Neural cell (in vitro differentiated cells): ENCODE data around the gene FNDC8. TPM values are rescaled to one million over a fixed set of nuclear protein-coding genes. Genes with fewer than 3 reads are reported as not detected.

Experiments used
- H2AFZ ChIP-seq: fragments of 200-600, 300-800 bp; sonication (generic), shearing (Covaris generic); 2 replicates; pipeline ENCODE4 v1.6.0; 2014; ENCODE audit warnings: low read depth, mild to moderate bottlenecking, antibody characterized with exemption, low read length, moderate library complexity
- H3F3A ChIP-seq: fragments of 200-600 bp; shearing (Covaris generic); 2 replicates; pipeline ENCODE4 v1.6.1; 2016; ENCODE audit warnings: mild to moderate bottlenecking, moderate library complexity, mixed read lengths, antibody characterized with exemption, low read length; ENCODE audit not compliant: insufficient read depth, poor library complexity, severe bottlenecking
- H3K27ac ChIP-seq: fragments of 200-600, 300-800 bp; sonication (generic), shearing (Covaris generic); 2 replicates; pipeline ENCODE4 v1.5.1; 2014; ENCODE audit warnings: mild to moderate bottlenecking, low read length, moderate library complexity
- H3K27me3 ChIP-seq: fragments of 300-800, 200-600 bp; sonication (generic), shearing (Covaris generic); 2 replicates; pipeline ENCODE4 v1.6.0; 2014; ENCODE audit warnings: mild to moderate bottlenecking, low read depth, low read length, moderate library complexity; ENCODE audit not compliant: insufficient read depth
- H3K36me3 ChIP-seq: fragments of 300-800, 200-600 bp; sonication (generic), shearing (Covaris generic); 2 replicates; pipeline ENCODE4 v1.5.1; 2014; ENCODE audit warnings: mild to moderate bottlenecking, antibody characterized with exemption, low read length, moderate library complexity; ENCODE audit not compliant: insufficient read depth
- H3K4me2 ChIP-seq: fragments of 300-800, 200-600 bp; sonication (generic), shearing (Covaris generic); 2 replicates; pipeline ENCODE4 v1.6.0; 2014; ENCODE audit warnings: mild to moderate bottlenecking, low read length
- H3K4me3 ChIP-seq: fragments of 300-800, 200-600 bp; sonication (generic), shearing (Covaris generic); 2 replicates; pipeline ENCODE4 v1.5.1; 2014; ENCODE audit warnings: mild to moderate bottlenecking, low read length, moderate library complexity
- H3K79me2 ChIP-seq: fragments of 200-600 bp; shearing (Covaris generic); replicated peaks from 2 replicates; pipeline ENCODE4 v1.6.0; 2014; ENCODE audit warnings: mild to moderate bottlenecking, low read length, moderate library complexity; ENCODE audit not compliant: insufficient read depth
- H3K9ac ChIP-seq: fragments of 300-800, 200-600 bp; sonication (generic), shearing (Covaris generic); 2 replicates; pipeline ENCODE4 v1.6.1; 2016; ENCODE audit warnings: mild to moderate bottlenecking, low read length, mixed read lengths
- H3K9me2 ChIP-seq: fragments of 200-600 bp; shearing (Covaris generic); 2 replicates; pipeline ENCODE4 v1.6.1; 2016; ENCODE audit warnings: mild to moderate bottlenecking, low read length, mixed read lengths; ENCODE audit not compliant: insufficient read depth
- H3K9me3 ChIP-seq: fragments of 200-600, 300-800 bp; sonication (generic), shearing (Covaris generic); 2 replicates; pipeline ENCODE4 v1.6.1; 2016; ENCODE audit warnings: mild to moderate bottlenecking, mixed run types, low read length, moderate library complexity, mixed read lengths
- H4K20me1 ChIP-seq: fragments of 200-600 bp; shearing (Covaris generic); 2 replicates; pipeline ENCODE4 v1.6.1; 2016; ENCODE audit warnings: mild to moderate bottlenecking, mixed run types; ENCODE audit not compliant: insufficient read depth
- EP300 ChIP-seq: fragments of 450-650 bp; conservative IDR thresholded peaks from 2 replicates; pipeline ENCODE4 v1.6.1; 2014; ENCODE audit warnings: antibody characterized with exemption, mild to moderate bottlenecking, moderate library complexity; ENCODE audit not compliant: poor library complexity, severe bottlenecking
- EZH2 ChIP-seq: fragments of 200-600, 300-800 bp; shearing (Covaris generic), sonication (generic); IDR thresholded peaks from 2 replicates; pipeline ENCODE4 v1.6.1; 2014; ENCODE audit warnings: antibody characterized with exemption, low read length, borderline replicate concordance, mild to moderate bottlenecking; ENCODE audit not compliant: insufficient read depth, poor library complexity, severe bottlenecking
- MXI1 ChIP-seq: fragments of 450-650 bp; conservative IDR thresholded peaks from 2 replicates; pipeline ENCODE4 v1.6.1; 2014; ENCODE audit warnings: antibody characterized with exemption, mild to moderate bottlenecking; ENCODE audit not compliant: poor library complexity, severe bottlenecking
- POLR2AphosphoS5 ChIP-seq: IDR thresholded peaks from 2 replicates; pipeline ENCODE4 v1.6.1; 2012
- RAD21 ChIP-seq: fragments of 450-650 bp; conservative IDR thresholded peaks from 2 replicates; pipeline ENCODE4 v1.6.1; 2014; ENCODE audit warnings: antibody characterized with exemption, mild to moderate bottlenecking, moderate library complexity
- SMC3 ChIP-seq: fragments of 450-650 bp; conservative IDR thresholded peaks from 2 replicates; pipeline ENCODE4 v1.6.1; 2014; ENCODE audit warnings: antibody characterized with exemption, mild to moderate bottlenecking, moderate library complexity; ENCODE audit not compliant: poor library complexity
- TAF1 ChIP-seq: IDR thresholded peaks from 2 replicates; pipeline ENCODE4 v1.6.1; 2012; ENCODE audit warnings: low read depth
- polyA plus RNA-seq: library from polyadenylated mRNA; depleted of rRNA; stranded (reverse); fragments of >200 nt; gene quantifications from 2 replicates; pipeline ENCODE4 v1.2.3, GENCODE V29; 2014
- TF ChIP-seq, protein P1 (sequence below): fragments of 450-650 bp; IDR thresholded peaks from 2 replicates; pipeline ENCODE4 v1.5.1; 2014; ENCODE audit warnings: antibody characterized with exemption, mild to moderate bottlenecking, moderate library complexity; ENCODE audit not compliant: poor library complexity, severe bottlenecking
- TF ChIP-seq, protein P2 (sequence below): IDR thresholded peaks from 2 replicates; pipeline ENCODE4 v1.6.1; 2012; ENCODE audit warnings: borderline replicate concordance

FNDC8 gene
- polyA plus RNA-seq, 1 donor from 2014 or later = not detected

DNA sequence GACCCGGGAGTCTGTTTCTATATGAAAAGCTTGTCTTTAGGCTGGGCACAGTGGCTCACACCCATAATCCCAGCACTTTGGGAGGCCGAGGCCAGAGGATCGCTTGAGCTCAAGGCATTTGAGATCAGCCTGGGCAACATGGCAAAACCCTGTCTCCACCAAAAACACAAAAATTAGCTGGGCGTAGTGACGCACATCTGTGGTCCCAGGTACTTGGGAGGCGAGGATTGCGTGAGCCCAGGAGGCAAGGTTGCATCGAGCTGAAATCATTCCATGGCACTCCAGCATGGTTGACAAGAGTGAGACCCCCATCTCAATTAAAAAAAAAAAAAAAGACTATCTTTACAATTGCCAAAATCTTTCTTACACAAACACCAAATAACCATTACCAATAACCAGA, 35.3 kb upstream of the FNDC8 start:
- Histone ChIP-seq H3F3A (no peaks in the 10 kb centered on the region), H3K79me2 (peaks cover 16% of the 10 kb centered on the region), H3K9me2 (no peaks in the 10 kb centered on the region), H3K9me3 (no peaks in the 10 kb centered on the region), H3K4me3 (no peak overlapping the region), H3K27me3 (no peaks in the 10 kb centered on the region), H2AFZ (no peak overlapping the region), H3K36me3 (no peaks in the 10 kb centered on the region), H3K27ac (no peak overlapping the region), H3K4me2 (no peak overlapping the region), H4K20me1 (no peaks in the 10 kb centered on the region), H3K9ac (no peak overlapping the region)
- TF ChIP-seq POLR2AphosphoS5 = no peak
- no peak for TF ChIP-seq EP300
- TF ChIP-seq RAD21 = no peak
- TF ChIP-seq, protein P1, sequence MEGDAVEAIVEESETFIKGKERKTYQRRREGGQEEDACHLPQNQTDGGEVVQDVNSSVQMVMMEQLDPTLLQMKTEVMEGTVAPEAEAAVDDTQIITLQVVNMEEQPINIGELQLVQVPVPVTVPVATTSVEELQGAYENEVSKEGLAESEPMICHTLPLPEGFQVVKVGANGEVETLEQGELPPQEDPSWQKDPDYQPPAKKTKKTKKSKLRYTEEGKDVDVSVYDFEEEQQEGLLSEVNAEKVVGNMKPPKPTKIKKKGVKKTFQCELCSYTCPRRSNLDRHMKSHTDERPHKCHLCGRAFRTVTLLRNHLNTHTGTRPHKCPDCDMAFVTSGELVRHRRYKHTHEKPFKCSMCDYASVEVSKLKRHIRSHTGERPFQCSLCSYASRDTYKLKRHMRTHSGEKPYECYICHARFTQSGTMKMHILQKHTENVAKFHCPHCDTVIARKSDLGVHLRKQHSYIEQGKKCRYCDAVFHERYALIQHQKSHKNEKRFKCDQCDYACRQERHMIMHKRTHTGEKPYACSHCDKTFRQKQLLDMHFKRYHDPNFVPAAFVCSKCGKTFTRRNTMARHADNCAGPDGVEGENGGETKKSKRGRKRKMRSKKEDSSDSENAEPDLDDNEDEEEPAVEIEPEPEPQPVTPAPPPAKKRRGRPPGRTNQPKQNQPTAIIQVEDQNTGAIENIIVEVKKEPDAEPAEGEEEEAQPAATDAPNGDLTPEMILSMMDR = no peak
- TF ChIP-seq EZH2 = no peak
- TF ChIP-seq, protein P2, sequence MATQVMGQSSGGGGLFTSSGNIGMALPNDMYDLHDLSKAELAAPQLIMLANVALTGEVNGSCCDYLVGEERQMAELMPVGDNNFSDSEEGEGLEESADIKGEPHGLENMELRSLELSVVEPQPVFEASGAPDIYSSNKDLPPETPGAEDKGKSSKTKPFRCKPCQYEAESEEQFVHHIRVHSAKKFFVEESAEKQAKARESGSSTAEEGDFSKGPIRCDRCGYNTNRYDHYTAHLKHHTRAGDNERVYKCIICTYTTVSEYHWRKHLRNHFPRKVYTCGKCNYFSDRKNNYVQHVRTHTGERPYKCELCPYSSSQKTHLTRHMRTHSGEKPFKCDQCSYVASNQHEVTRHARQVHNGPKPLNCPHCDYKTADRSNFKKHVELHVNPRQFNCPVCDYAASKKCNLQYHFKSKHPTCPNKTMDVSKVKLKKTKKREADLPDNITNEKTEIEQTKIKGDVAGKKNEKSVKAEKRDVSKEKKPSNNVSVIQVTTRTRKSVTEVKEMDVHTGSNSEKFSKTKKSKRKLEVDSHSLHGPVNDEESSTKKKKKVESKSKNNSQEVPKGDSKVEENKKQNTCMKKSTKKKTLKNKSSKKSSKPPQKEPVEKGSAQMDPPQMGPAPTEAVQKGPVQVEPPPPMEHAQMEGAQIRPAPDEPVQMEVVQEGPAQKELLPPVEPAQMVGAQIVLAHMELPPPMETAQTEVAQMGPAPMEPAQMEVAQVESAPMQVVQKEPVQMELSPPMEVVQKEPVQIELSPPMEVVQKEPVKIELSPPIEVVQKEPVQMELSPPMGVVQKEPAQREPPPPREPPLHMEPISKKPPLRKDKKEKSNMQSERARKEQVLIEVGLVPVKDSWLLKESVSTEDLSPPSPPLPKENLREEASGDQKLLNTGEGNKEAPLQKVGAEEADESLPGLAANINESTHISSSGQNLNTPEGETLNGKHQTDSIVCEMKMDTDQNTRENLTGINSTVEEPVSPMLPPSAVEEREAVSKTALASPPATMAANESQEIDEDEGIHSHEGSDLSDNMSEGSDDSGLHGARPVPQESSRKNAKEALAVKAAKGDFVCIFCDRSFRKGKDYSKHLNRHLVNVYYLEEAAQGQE = no peak
- TF ChIP-seq SMC3 = no peak

DNA sequence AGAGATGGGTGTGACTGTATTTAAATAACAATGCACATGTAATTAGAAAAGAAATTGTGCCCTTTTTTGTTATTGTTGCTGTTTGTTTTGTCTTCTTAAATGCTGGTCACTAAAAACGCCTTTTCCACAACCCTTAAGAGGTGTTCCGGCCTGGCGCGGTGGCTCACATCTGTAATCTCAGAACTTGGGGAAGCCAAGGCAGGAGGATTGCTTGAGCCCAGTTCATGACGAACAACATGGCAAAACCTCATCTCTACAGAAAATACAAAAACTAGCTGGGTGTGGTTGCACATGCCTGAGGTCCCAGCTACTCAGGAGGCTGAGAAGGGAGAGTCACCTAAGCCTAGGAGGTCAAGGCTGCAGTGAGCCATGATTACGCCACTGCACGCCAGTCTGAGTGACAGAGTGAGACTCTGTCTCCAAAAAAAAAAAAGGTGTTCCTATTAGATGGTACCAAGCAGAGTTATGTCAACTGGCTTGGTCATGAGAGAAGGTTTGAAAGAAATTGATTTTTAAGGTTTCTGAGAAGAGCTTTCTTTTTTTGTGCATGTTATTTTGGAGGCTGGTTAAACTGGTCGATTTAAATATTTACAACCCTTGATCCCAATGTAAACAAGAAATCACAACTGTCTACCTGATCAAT, 34.4 kb upstream of the FNDC8 start:
- Histone ChIP-seq H3F3A (no peaks in the 10 kb centered on the region), H3K4me3 (peak overlapping the region; percentile 96), H3K9me2 (no peaks in the 10 kb centered on the region), H3K79me2 (peaks cover 16% of the 10 kb centered on the region), H3K9me3 (no peaks in the 10 kb centered on the region), H3K9ac (no peak overlapping the region), H2AFZ (no peak overlapping the region), H3K27ac (no peak overlapping the region), H3K36me3 (no peaks in the 10 kb centered on the region), H3K4me2 (peak overlapping the region; percentile 94), H3K27me3 (no peaks in the 10 kb centered on the region), H4K20me1 (no peaks in the 10 kb centered on the region)
- TF ChIP-seq, protein P2 = no peak
- TF ChIP-seq SMC3 = no peak
- no peak for TF ChIP-seq TAF1
- no peak for TF ChIP-seq EZH2
- TF ChIP-seq RAD21 = no peak
- TF ChIP-seq, protein P1 = no peak
- no peak for TF ChIP-seq EP300
- TF ChIP-seq POLR2AphosphoS5 = no peak
- TF ChIP-seq MXI1 = no peak
